Keratinocyte (primary cell): ENCODE measurements around the gene CGB2. TPM values are rescaled to one million over a fixed set of nuclear protein-coding genes. Genes with fewer than 3 reads are reported as not detected.

Source experiments
- DNase-seq: peaks from one replicate; pipeline ENCODE4 v3.0.0-alpha.2; 2011; ENCODE audit warnings: low read depth, missing footprints, low spot score
- FAIRE-seq: peaks from 2 replicates; lab custom pipeline; 2011; peaks lifted over from hg19 to GRCh38; lab: Jason Lieb, UNC
- H2AFZ ChIP-seq: 2 replicates; pipeline ENCODE4 v1.6.0; 2012; ENCODE audit warnings: low read length, control low read depth, inconsistent platforms; ENCODE audit not compliant: control insufficient read depth
- H3K27ac ChIP-seq: 2 replicates; pipeline ENCODE4 v1.5.1; 2011; ENCODE audit warnings: low read length; ENCODE audit not compliant: control insufficient read depth, insufficient read depth
- H3K27me3 ChIP-seq: 3 replicates; pipeline ENCODE4 v1.6.0; 2011; ENCODE audit warnings: low read length; ENCODE audit not compliant: control insufficient read depth, insufficient read depth; ENCODE audit errors: extremely low read depth
- H3K36me3 ChIP-seq, 2 experiments: 2 replicates in 1 of 2; 3 replicates in 1 of 2; pipeline ENCODE4 v1.5.1; 2011; ENCODE audit warnings: low read length in 2 of 2, mild to moderate bottlenecking in 1 of 2; ENCODE audit not compliant: control insufficient read depth in 2 of 2, insufficient read depth in 2 of 2; ENCODE audit errors: extremely low read depth in 1 of 2
- H3K4me1 ChIP-seq: 3 replicates; pipeline ENCODE4 v1.5.1; 2011; ENCODE audit warnings: low read length; ENCODE audit not compliant: control insufficient read depth, insufficient read depth; ENCODE audit errors: extremely low read depth
- H3K4me2 ChIP-seq: 3 replicates; pipeline ENCODE4 v1.6.0; 2011; ENCODE audit warnings: low read depth, low read length; ENCODE audit not compliant: control insufficient read depth, insufficient read depth; ENCODE audit errors: extremely low read depth
- H3K4me3 ChIP-seq, 3 experiments: fragments of 200-600 bp in 1 of 3; sonication (generic) in 1 of 3; 2 replicates in 2 of 3; 3 replicates in 1 of 3; pipeline ENCODE4 v1.5.1; 2011 to 2016; ENCODE audit warnings: low read length in 3 of 3, mild to moderate bottlenecking in 3 of 3, control low read depth in 2 of 3, inconsistent platforms in 1 of 3, low read depth in 1 of 3, mixed read lengths in 1 of 3, mixed run types in 1 of 3, moderate library complexity in 1 of 3; ENCODE audit not compliant: control insufficient read depth in 2 of 3, insufficient read depth in 2 of 3; ENCODE audit errors: extremely low read depth in 1 of 3
- H3K79me2 ChIP-seq: 2 replicates; pipeline ENCODE4 v1.6.0; 2012; ENCODE audit warnings: low read length; ENCODE audit not compliant: control insufficient read depth, insufficient read depth
- H3K9ac ChIP-seq: 3 replicates; pipeline ENCODE4 v1.6.0; 2011; ENCODE audit warnings: low read length; ENCODE audit not compliant: control insufficient read depth, insufficient read depth; ENCODE audit errors: extremely low read depth
- H3K9me1 ChIP-seq: 3 replicates; pipeline ENCODE4 v1.6.0; 2011; ENCODE audit warnings: low read length; ENCODE audit not compliant: control insufficient read depth, insufficient read depth; ENCODE audit errors: extremely low read depth
- H3K9me3 ChIP-seq: 2 replicates; pipeline ENCODE4 v1.5.1; 2012; ENCODE audit warnings: low read depth, low read length; ENCODE audit not compliant: control insufficient read depth
- H4K20me1 ChIP-seq: 3 replicates; pipeline ENCODE4 v1.6.0; 2011; ENCODE audit warnings: low read length; ENCODE audit not compliant: control insufficient read depth, insufficient read depth; ENCODE audit errors: extremely low read depth
- CTCF ChIP-seq, 3 experiments: IDR thresholded peaks in 1 of 3; conservative IDR thresholded peaks in 1 of 3; optimal IDR thresholded peaks in 1 of 3; 2 replicates in 2 of 3; 3 replicates in 1 of 3; pipeline versions ENCODE3 to v1.5.1; 2011; ENCODE audit warnings: low read length in 3 of 3, mild to moderate bottlenecking in 3 of 3, moderate library complexity in 2 of 3, control low read depth in 1 of 3, inconsistent platforms in 1 of 3; ENCODE audit not compliant: insufficient read depth in 2 of 3; ENCODE audit errors: extremely low read depth in 1 of 3
- EZH2 ChIP-seq: IDR thresholded peaks from one replicate; pipeline ENCODE4 v1.6.1; 2012; ENCODE audit warnings: inconsistent platforms, mild to moderate bottlenecking, low read length, moderate library complexity
- dilution Hi-C: fragments of 300-500 bp; cut with MboI; formaldehyde crosslinking; loops from one replicate; pipeline ENCODE4 v1.7.0; 2020; ENCODE audit warnings: low sequenced_read_pairs; ENCODE audit not compliant: extremely low pct_ligation_motif_present
- polyA plus RNA-seq, 5 experiments: library from polyadenylated mRNA; depleted of rRNA in 3 of 5; stranded (reverse) in 3 of 5; stranded (forward) in 1 of 5; unstranded in 1 of 5; fragments of >200 nt; gene quantifications; 1 replicate in 1 of 5; 2 replicates in 3 of 5; 3 replicates in 1 of 5; pipeline versions ENCODE4 v1.2.1 to v1.2.3, GENCODE V29; 2011 to 2012; ENCODE audit warnings: missing spikeins in 2 of 5, low read depth in 1 of 5, low replicate concordance in 1 of 5

Gene CGB2
- polyA plus RNA-seq, 1 donor (not counting 4 experiments of a cell fraction or from before 2014, with no cell fraction given): not detected

GRCh38 chr19:48987323-48987722 lies 44.4 kb upstream of the CGB2 start:
- Histone ChIP-seq H3K27me3 (no peaks in the 10 kb centered on the region), H2AFZ (no peak overlapping the region), H3K9ac (no peak overlapping the region), H3K79me2 (peaks cover 32% of the 10 kb centered on the region), H3K4me3 (no peak overlapping the region), H3K4me2 (no peak overlapping the region), H3K9me3 (no peaks in the 10 kb centered on the region), H3K27ac (no peak overlapping the region), H4K20me1 (no peaks in the 10 kb centered on the region), H3K4me1 (peaks cover 4% of the 10 kb centered on the region), H3K9me1 (no peaks in the 10 kb centered on the region), H3K36me3 (peaks cover 49% of the 10 kb centered on the region in 2 experiments)
- TF ChIP-seq CTCF (optimal IDR thresholded peaks at IDR 0.05 in 1 of 3, IDR thresholded peaks at IDR 0.05 in 1 of 3, conservative IDR thresholded peaks at IDR 0.05 in 1 of 3; ENCODE audit: extremely low read depth in 1 of 3, insufficient read depth in 2 of 3, low read length in 3 of 3): no peak
- TF ChIP-seq EZH2: no peak
- dilution Hi-C loops: no loop called here
- FAIRE-seq (no peak), DNase-seq (no peak)

GRCh38 chr19:48988286-48988685 lies 43.4 kb upstream of the CGB2 start:
- H3K9me1 ChIP-seq: no peaks in the 10 kb centered on the region
- no peak overlapping the region for H3K27ac ChIP-seq
- no peaks in the 10 kb centered on the region for H3K27me3 ChIP-seq
- peaks cover 42 to 47% of the 10 kb centered on the region in 2 experiments for H3K36me3 ChIP-seq
- H3K4me2 ChIP-seq: no peak overlapping the region
- no peaks in the 10 kb centered on the region for H3K9me3 ChIP-seq
- dilution Hi-C loops: no loop called here
- FAIRE-seq: no peak
- H3K79me2 ChIP-seq: peaks cover 39% of the 10 kb centered on the region
- H2AFZ ChIP-seq: no peak overlapping the region
- no peak for DNase-seq
- H3K9ac ChIP-seq: no peak overlapping the region
- peaks cover 4% of the 10 kb centered on the region for H3K4me1 ChIP-seq
- TF ChIP-seq CTCF (optimal IDR thresholded peaks at IDR 0.05 in 1 of 3, IDR thresholded peaks at IDR 0.05 in 1 of 3, conservative IDR thresholded peaks at IDR 0.05 in 1 of 3; ENCODE audit: extremely low read depth in 1 of 3, insufficient read depth in 2 of 3, low read length in 3 of 3) (no peak), EZH2 (no peak)
- no peaks in the 10 kb centered on the region for H4K20me1 ChIP-seq
- no peak overlapping the region for H3K4me3 ChIP-seq
